NCI-H774 (cell line): ENCODE data around the gene CNTN5.

Experiments
- DNase-seq: peaks from one replicate; lab custom pipeline; 2025; lab: John Stamatoyannopoulos, UW

Gene CNTN5

GRCh38 chr11:99391245-99391644 lies 370.5 kb downstream of the CNTN5 start:
- DNase-seq = no peak

GRCh38 chr11:99406345-99406744 lies 385.6 kb downstream of the CNTN5 start:
- DNase-seq = no peak

GRCh38 chr11:99410636-99411035 lies 389.9 kb downstream of the CNTN5 start:
- no peak for DNase-seq

GRCh38 chr11:99418927-99419720 lies 398.4 kb downstream of the CNTN5 start:
- DNase-seq = no peak

GRCh38 chr11:99419991-99420390 lies 399.2 kb downstream of the CNTN5 start:
- DNase-seq = no peak

GRCh38 chr11:99422581-99423427 lies 402.1 kb downstream of the CNTN5 start:
- no peak for DNase-seq

GRCh38 chr11:99423428-99423983 lies 402.8 kb downstream of the CNTN5 start:
- DNase-seq = no peak

GRCh38 chr11:99424313-99425084 lies 403.8 kb downstream of the CNTN5 start:
- no peak for DNase-seq

- no peak for DNase-seq
Measured at GRCh38 chr11:99425596-99425995, 404.8 kb downstream of the CNTN5 start.

GRCh38 chr11:99432677-99433076 lies 411.9 kb downstream of the CNTN5 start:
- DNase-seq = no peak

GRCh38 chr11:99443276-99443675 lies 422.5 kb downstream of the CNTN5 start:
- DNase-seq = no peak

- no peak for DNase-seq
Measured at GRCh38 chr11:99446400-99446799, 425.7 kb downstream of the CNTN5 start.

- DNase-seq = no peak
Measured at GRCh38 chr11:99449345-99449744, 428.6 kb downstream of the CNTN5 start.

- no peak for DNase-seq
Measured at GRCh38 chr11:99452075-99452474, 431.3 kb downstream of the CNTN5 start.

GRCh38 chr11:99461913-99462312 lies 441.2 kb downstream of the CNTN5 start:
- no peak for DNase-seq

GRCh38 chr11:99464985-99465384 lies 444.2 kb downstream of the CNTN5 start:
- no peak for DNase-seq

GRCh38 chr11:99489581-99489980 lies 468.8 kb downstream of the CNTN5 start:
- DNase-seq = no peak

GRCh38 chr11:99494065-99494464 lies 473.3 kb downstream of the CNTN5 start:
- no peak for DNase-seq

GRCh38 chr11:99501655-99502054 lies 480.9 kb downstream of the CNTN5 start:
- DNase-seq = no peak

GRCh38 chr11:99505316-99505715 lies 484.6 kb downstream of the CNTN5 start:
- DNase-seq = no peak

GRCh38 chr11:99505831-99506230 lies 485.1 kb downstream of the CNTN5 start:
- DNase-seq = no peak

- DNase-seq = no peak
Measured at GRCh38 chr11:99509863-99510262, 489.1 kb downstream of the CNTN5 start.
